ENCODE results near the gene HEATR9.
"Not testable (repeated sequence)": the region's sequence is repeated elsewhere in the genome, so short reads cannot be mapped to it uniquely, and the experiment has no call there.

The HEATR9 gene, protein sequence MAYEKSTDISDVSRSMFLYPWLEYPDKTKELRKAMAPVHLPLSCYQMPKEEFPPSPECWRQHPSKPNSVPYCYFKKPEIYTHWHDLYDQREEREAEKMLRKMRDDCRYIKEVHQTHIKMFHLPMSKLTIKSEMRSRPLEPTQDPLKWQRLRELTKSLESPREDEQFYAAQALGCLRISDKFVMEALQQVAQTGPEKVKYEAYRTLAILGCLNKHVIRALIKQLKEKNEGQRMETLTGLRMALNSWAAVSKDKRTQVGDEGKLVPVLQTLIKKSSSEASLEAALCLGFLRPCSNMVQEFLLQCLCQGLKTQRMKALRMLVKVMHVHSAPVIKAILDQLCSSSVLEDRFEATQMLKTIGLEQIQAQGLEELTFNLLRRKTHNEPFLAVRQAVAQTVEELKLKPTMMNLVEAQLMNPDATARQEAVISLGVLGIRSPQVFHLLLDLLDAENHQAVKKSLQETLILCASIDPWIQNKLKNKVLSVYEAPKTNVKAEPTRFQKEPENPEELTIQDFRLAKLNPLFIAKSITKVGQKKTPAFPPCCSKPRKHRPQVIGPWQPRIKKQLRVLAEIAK

DNA sequence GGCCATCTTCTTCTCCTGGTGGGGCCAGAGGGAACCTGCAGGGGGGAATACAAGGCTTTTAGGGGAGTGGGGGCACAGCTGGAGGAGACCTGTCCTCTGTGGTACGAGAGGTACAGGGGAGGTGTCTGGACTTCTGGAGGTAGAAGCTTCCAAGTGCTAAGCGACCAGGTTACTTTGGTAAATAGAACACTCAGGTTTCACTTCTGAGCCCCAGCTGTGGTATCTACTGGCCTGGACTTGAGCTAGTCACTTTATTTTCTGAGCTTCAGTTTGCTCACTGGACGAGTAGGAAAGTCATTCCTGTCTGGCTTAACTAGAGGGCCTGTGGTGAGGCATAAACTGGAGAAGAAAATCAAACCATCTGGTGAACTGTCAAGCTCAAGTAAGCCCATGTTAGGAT lies at the start of gene HEATR9:
TSS of gene HEATR9 (minus strand) at position 155 of the 400 bp plus-strand sequence. CDS start at position 6, 149 bp downstream.
- no peak for DNase-seq

DNA sequence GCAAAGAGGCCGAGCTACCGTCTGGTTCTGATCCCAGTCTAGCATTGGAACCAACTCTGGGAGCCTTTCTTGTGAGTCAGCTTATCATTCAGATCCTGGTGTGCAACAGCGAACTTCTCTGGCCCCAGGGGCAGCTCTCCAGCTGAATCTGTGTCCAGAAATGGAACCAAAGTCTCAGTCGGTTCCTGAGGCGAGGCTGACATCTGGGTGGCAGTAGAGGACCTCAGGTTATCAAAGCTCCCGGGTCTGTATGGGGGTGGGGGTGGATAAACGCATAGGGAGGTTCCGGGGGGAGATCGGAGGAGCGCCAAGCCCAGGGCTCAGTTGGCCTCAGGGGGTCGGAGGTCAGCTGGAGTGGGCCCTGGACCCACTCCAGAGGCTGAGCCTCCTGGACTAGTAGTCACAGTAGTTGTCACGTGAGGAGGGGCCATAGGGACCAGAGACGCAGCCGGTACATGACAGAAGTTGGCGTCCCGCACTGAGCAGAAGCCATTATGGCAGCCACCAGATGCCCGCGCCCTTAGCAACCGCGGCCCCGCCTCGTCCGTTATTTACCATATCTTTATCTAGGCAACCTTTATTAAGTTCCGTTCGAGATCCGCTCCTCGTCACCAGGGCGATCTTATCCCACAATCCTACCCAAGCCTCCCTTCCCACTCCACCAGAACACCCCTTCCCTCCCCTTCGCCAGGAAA lies 49.0 kb upstream of the HEATR9 start:
- no peak for DNase-seq

DNA sequence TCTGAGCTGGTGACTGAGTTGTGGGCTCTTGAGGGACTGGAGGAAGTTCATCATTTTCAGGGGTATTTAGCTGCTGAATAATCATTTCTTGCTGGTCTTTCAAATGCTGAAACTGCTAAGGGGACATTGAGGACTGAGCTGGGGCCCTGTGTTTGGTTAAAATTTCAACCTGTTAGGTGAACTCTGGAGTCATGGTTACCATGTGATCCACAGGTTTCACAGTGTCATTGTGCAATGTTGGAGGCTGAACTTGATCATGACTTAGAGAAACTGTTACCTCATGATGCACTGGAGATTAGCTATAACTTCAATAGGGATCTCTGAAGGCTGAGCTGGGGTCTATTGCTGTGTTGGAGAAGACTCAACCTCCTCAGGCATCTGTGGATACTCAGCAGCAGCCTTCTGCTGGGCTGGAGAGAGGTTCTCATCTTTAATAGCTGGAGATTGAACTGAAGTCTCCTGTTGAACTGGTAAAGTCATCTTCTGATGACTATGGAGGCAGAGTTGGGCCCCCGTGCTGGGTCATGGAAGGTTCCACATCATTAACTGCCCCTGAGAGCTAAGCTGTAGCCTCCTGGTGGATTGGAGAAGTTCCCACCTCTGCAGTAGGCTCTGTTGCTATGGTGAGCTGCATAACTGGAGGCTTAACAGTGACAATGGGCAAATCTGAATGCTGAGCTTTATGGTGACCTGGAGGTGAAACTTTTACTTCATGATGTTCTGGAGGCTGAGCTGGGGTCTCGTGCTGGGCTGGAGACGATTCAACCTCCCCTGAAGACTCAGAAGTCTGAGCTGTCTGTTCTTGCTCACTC lies 46.7 kb upstream of the HEATR9 start:
- DNase-seq, result no peak

DNA sequence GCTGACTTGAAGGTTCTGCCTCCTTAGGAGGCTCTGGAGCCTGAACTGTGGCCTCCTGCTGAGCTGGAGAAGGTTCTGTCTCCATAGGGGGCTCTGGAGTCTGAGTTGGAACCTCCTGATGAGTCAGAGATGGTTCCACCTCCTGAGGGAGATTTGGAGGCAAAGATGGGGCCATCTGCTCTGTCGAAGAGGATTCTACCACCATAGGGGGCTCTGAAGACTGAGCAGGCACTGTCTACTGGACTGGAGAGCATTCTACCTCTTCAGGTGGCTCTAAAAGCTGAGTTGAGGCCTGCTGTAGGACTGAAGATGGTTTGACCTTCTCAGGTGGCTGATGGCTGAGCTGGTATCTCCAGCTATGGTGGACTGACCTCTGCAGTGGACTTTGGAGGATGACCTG lies 45.7 kb upstream of the HEATR9 start:
- no peak for DNase-seq

DNA sequence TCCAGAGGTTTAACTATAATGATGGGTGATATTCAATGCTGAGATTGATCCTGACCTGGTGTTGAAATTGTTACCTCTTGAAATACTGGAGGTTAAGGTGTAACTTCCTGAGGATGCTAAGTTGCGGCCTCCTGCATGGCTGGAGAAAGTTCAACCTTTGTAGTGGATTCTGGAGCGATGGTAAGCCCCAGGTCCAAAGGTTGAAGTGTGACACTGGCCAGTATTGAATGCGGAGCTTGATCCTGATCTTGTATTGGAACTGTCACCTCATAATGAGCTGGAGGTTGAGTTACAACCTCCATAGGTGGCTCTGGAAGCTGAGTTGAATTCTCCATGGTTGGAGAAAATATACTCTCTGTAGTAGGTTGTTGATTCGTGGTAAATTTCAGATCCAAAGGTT lies 44.9 kb upstream of the HEATR9 start:
- no peak for DNase-seq

DNA sequence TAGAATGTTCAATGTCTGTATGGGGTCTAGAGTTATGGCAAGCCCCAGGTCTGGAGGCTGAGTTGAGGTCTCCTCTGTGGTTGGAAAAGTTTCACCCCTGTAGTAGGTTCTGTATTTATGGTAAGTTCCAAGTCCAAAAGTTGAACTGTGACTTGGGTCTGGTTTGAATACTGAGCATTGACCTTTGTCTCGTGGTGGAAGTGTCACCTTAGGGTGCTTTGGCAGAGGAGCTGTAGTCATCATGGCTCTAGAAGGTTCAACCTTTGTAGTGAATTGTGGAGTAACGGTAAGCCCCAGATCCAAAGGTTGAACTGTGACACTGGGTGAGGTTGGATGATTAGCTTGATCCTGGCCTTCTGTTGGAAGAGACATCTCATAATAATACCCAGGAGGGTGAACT lies 44.3 kb upstream of the HEATR9 start:
- no peak for DNase-seq

DNA sequence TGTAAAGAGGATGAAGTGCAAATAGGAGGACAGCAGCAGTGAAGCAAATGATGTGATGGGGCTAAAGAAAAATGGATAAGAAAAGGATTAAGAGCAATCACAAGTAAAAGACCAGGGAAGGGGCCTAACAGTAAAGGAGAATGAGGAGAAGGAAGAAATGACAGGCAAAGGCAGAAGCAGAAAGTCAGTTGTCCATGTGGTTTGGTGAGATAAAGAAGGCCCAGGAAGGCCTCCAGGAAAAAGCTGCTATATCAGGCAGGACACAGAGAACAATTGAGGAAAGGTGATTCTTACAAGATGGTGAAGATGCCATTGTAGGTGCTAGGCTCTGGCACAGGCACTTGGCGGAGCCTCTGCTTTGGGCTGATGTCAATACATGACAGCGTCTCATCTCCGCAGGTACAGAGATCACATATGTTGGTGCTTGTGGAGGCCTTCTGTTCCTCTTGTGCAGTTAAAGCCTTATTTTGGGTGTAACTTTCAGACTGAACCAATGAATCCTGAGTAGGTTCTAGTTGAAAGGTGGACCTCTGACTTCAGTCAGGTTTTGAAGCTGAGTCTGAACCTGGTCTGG lies 43.7 kb upstream of the HEATR9 start:
- DNase-seq, result no peak

DNA sequence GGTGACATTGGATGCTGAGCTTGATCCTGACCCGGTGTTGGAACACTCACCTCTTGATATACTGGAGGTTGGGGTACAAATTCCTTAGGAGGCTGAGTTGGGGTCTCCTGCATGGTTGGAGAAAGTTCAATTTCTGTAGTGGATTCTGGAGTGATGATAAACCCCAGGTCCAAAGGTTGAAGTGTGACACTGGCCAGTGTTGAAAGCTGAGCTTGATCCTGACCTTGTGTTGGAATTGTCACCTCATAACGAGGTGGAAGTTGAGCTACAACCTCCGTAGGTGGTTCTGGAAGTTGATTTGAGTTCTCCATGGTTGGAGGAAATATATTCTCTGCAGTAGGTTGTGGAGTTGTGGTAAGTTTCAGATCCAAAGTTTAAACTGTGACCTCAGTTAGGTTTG lies 40.7 kb upstream of the HEATR9 start:
- no peak for DNase-seq

DNA sequence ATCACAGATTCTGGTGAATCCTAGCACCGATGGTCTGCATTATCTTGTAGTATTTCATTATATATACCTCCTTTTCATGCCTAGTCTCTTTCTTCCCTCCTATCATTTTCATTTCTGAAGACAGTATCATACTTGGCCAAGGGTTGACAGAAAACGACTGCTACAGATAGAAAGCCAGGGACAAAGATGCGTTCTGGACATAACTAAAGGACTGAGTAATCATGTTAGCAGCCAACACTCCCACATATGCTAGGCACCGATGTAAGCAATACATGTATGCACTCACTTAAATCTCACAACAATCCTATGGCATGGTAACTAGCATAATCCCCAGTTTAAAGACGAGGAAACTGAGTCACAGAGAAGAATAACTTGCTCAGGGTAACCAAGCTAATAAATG lies 39.0 kb upstream of the HEATR9 start:
- DNase-seq, result no peak

DNA sequence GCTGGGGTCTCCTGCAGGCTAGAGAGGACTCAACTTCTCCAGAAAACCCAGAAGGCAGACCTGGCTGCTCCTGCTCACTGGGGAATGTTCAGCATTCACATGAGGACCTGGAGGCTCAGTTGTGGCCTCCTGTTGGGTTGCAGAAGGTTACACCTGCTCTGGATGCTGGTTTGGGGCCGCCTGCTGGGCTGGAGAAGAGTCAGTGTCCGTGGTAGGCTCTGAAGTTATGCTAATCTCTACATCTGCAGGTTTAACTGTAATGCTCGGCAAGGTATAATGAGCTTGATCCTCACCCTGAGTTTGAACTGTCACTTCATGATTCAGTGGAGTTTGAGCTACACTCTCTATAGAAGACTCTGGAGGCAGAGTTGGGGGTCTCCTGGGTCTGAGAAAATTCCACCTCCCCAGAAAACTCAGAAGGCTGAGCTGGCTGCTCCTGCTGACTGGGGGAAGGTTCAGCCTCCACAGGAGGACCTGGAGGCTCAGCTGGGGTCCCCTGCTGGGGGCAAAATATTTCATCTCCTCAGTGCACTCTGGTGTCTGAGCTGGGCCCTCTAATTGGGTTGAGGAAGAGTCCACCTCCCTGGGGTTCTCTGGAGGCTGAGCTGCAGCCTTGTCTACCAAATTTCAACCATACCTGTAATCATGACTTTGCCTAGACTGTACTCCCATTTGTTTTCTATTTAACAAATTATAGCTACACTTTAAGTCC lies 38.4 kb upstream of the HEATR9 start:
- DNase-seq, result no peak

DNA sequence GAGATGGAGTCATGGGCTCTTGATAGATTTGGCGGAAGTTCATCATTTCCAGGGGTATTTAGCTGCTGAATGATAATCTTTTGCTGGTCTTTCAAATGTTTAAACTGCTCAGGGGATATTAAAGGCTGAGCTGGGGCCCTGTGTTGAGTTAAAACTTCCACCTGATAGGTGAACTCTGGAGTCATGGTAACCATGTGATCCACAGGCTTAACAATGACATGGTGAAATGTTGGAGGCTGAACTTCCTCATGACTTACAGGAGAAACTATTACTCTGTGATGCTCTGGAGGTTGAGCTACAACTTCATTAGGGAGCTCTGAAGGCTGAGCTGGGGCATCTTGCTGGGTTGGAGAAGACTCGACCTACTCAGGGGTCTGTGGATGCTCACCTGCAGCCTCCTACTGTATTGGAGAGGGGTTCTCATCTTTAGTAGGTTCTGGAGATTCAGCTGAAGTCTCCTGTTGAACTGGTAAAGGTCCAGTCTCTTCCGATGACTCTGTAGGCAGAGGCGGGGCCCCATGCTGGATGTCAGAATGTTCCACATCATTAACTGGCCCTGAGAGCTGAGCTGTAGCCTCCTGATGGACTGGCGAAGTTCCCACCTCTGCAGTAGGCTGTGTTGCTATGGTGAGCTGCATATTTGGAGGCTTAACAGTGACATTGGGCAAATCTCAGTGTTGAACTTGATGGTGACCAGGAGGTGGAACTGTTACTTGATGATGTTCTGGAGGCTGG lies 37.7 kb upstream of the HEATR9 start:
- DNase-seq, result no peak

DNA sequence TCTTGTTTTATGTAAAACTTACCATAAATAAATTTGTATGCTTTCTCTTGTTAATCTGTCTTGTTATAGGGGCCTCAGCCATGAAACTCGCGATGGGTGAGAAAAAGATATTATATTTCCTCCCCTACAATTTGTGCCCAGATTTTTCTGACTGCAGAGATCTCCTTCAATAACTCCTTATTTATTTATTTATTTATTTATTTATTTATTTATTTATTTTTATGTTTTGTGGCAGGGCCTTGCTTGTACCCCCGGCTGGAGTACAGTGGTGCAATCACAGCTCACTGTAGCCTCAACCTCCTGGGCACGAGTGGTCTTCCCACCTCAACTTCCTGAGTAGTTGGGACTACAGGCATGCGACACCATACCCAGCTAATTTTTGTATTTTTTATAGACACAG lies 34.8 kb upstream of the HEATR9 start:
- DNase-seq, result no peak

DNA sequence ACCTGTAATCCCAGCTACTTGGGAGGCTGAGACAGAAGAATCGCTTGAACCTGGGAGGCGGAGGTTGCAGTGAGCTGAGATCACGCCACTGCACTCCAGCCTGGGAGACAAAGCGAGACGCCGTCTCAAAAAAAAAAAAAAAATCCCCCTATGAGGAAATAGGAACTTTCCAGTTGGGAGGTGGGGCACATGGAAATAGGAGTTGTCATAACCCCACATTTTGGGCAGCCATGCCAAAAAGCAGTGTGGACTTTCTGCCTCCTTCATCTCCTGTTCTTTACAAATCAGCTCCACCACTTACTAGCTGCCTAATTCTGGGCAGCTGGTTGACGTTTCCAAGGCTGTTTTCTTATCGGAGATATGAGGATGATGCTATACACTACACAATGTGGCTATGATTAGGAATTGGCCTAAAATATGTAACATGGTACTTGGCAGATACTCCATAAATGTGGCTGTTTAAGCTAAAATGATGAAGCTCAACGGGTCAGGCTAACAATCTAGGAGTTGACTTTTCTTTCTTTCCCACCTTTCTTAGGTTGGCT lies 33.0 kb upstream of the HEATR9 start:
- no peak for DNase-seq

DNA sequence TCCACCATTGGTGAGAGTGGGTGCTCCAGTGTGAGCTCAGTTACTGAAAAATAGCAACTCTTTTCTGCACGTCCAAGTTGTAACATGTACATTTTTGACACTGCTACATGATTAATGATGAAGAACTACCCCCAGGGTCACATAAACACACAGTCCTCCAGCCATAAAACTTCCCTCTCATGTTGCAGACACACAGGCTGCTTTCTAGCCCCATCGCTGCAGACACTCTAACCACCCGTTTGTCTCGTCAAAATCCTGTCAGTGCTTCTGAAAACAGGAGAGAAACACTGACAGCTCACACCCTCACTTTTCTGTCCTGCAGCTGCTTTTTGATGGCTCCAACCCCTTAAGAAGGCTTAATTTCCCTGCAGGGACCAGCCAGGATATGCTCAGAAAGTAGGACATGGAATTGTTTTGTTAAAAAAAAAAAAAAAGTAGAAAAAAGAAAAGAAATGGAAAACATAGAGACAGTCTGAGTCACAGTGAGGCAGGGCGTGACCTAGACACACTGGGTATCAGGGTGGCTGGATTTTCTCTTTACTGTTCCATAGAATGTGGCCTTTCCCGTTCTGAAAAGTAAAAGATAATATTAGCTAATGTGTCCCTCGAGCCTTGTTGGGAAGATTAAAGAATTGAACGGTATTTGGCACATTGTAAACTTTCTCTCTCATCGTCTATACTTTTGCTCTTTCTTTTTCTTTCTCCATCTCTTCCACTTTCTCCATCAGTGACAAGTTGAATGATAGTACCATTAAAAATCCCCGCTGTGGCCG lies 32.2 kb upstream of the HEATR9 start:
- DNase-seq, result no peak

DNA sequence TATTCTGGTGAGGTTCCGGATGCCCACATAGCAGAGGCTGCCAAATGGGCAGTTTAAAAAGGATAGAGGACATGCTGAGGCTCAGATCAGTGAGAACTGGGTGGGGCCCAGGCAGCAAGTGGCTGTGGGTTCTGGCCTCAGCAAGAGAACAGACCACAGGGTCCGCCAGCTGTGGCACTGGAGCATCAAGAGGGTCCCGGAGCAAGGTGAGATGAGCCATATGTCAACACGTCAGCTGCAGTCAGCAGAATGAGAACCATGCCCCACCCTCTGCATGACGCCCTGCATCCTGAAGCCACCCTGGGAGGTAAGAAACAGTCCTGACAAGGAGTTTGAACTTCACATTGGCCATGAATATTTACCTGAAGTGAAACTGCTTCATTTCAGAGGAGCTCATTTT lies 31.6 kb upstream of the HEATR9 start:
- DNase-seq, result no peak

DNA sequence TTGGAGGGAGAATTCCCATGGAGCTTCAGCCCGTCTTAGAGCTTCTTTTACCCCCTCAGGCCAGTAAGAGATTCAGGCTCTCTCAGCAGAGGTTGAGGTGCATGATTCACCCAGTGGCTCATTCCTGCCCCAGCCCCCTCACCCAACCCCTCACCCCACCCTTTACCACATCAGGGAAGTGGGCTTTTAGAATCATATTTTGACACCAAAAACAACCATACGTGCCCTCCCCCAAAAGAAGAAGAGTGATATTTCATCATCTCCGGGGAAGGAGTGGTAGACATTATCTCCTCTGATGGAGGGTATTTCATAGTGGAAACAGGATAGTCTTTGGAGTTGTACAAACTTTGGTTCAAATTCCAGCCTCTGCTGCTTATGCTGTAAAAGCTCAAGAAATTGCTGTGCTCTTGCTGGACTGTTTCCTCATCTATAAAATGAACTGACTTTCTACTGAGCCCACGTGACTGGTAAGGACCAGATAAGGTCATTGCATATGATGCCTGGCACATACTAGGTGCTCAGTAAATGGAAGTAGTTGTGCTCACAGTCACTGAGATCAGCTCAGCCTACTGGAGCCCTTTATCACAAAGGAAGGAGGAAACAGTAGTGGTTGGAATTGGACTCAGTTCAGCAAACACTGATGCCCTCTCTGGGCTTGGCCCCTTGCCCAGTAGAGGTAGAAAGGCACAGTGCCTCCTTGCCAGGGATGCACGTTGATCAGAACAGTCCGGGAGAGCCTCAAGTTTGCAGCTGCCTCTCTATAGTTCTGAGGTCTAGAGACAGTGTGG lies 29.8 kb upstream of the HEATR9 start:
- no peak for DNase-seq

DNA sequence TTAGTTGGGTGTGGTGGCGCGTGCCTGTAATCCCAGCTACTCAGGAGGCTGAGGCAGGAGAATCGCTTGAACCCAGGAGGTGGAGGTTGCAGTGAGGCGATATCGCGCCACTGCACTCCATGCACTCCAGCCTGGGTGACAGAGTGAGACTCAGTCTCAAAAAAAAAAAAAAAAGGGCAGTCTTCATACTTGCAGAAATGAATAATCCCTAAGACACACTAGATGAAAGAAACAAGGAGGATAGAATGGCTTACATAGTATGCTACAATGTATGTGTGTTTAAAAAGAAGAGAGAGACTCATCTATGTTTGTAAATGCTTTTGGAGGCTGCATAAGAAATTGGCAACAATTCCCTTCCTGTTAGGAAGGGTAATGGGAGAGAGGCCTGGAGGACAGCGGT lies 29.1 kb upstream of the HEATR9 start:
- DNase-seq, result not testable (repeated sequence)

DNA sequence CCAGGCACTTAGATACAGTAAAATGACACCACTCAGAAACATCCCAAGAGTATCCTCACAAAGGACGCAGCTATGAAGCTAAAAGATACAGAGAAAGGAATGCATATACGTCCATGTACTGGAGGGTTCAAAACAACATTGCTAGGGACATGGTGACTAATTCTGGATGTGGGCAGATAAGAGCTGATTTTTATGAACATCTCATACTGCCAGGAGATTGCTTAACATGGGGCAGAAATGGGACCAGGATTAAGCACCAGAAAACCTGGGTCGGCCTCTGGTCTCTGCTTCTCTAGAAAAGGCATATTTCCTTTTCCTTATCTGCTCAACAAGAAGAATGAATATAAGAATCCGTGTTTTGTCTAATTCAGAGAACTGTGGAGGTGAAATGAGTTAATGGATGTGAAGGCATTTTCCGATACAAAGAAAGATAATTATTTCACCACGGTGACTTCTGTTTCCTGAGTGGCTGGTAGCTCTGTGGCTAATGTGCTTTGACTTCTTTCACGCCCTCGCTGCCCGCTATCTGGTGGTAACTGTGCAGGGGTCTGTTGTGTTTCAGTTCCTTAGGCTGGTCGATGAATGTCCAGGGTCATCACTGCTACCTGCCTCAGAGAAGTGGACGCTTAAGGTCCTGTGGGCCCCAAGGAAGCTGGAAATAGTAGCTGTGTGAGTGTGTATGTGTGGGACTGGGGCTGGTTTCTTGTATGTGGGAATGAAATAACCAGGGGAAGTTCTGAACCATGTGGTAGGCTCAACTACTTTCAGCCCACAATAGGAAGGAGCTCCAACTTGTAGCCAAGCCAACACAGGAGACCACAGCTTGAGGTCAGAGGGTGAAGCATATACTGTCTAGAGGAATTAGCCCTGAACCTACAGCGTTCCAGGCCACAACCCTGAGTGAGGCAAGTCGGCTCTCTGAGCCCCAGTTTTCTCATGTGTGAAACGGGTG lies 27.2 kb upstream of the HEATR9 start:
- no peak for DNase-seq

Measured in stimulated activated CD4-positive, alpha-beta T cell treated with anti-CD3 and anti-CD28 coated beads, Interleukin-2, amount 100 ng/mL, for 48 hours (primary cell).